CD4-positive, alpha-beta T cell (primary cell): ENCODE data around the gene LARP7. TPM values are rescaled to one million over a fixed set of nuclear protein-coding genes. Genes with fewer than 3 reads are reported as not detected.

Experiments
- ATAC-seq: fragments of 200-7000 bp; cut with Tn5 transposase; one replicate; pipeline ENCODE4 v1.10.0; 2022; ENCODE audit warnings: mild to moderate bottlenecking; ENCODE audit not compliant: poor library complexity
- CTCF ChIA-PET: fragments of 350-600 bp; sonication (Branson Sonifier 250); formaldehyde crosslinking; loops from one replicate; lab custom pipeline; 2021; ENCODE audit warnings: antibody characterized with exemption, inconsistent platforms; lab: Charles Lee
- POLR2A ChIA-PET: fragments of 350-600 bp; sonication (Branson Sonifier 250); formaldehyde crosslinking; loops from one replicate; lab custom pipeline; 2021; ENCODE audit warnings: antibody characterized with exemption, inconsistent platforms; lab: Charles Lee
- DNase-seq, 14 experiments: peaks; one replicate each; pipeline ENCODE4 v3.0.0-alpha.2; 2013 to 2020; ENCODE audit warnings: mixed read lengths in 2 of 14
- H3K27ac ChIP-seq, 2 donors: one replicate each; pipeline versions ENCODE4 v1.5.1 to v1.7.0; 2013; ENCODE audit warnings: low read length in 2 of 2, low read depth in 1 of 2, mild to moderate bottlenecking in 1 of 2
- H3K27me3 ChIP-seq, 2 experiments: 1 replicate in 1 of 2; 2 replicates in 1 of 2; pipeline versions ENCODE4 v1.6.1 to v1.7.0; 2013; ENCODE audit warnings: low read length in 2 of 2, control low read depth in 1 of 2, mild to moderate bottlenecking in 1 of 2, moderate library complexity in 1 of 2; ENCODE audit not compliant: insufficient read depth in 2 of 2, control insufficient read depth in 1 of 2
- H3K36me3 ChIP-seq: one replicate; pipeline ENCODE4 v1.6.1; 2013; ENCODE audit warnings: low read length, control low read depth; ENCODE audit not compliant: insufficient read depth
- H3K4me1 ChIP-seq: one replicate; pipeline ENCODE4 v1.6.1; 2013; ENCODE audit warnings: low read length, control low read depth; ENCODE audit not compliant: insufficient read depth
- H3K4me3 ChIP-seq: one replicate; pipeline ENCODE4 v1.5.1; 2013; ENCODE audit warnings: mild to moderate bottlenecking, low read length, moderate library complexity
- H3K9me3 ChIP-seq, 2 experiments: 1 replicate in 1 of 2; 2 replicates in 1 of 2; pipeline versions ENCODE4 v1.6.1 to v1.7.0; 2013; ENCODE audit warnings: low read length in 2 of 2, mild to moderate bottlenecking in 2 of 2, control low read depth in 1 of 2, moderate library complexity in 1 of 2; ENCODE audit not compliant: control insufficient read depth in 1 of 2, insufficient read depth in 1 of 2
- H3K27ac Mint-ChIP-seq: one replicate; pipeline ENCODE4 v1.8.0; 2020; ENCODE audit warnings: mixed read lengths
- H3K27me3 Mint-ChIP-seq: one replicate; pipeline ENCODE4 v1.8.0; 2021; ENCODE audit warnings: mixed read lengths
- H3K36me3 Mint-ChIP-seq: one replicate; pipeline ENCODE4 v1.8.0; 2021; ENCODE audit warnings: low read depth, mixed read lengths
- H3K4me1 Mint-ChIP-seq: one replicate; pipeline ENCODE4 v1.8.0; 2021; ENCODE audit warnings: low read depth, mixed read lengths
- H3K4me3 Mint-ChIP-seq: one replicate; pipeline ENCODE4 v1.8.0; 2020; ENCODE audit warnings: mild to moderate bottlenecking, mixed read lengths
- H3K9me3 Mint-ChIP-seq: one replicate; pipeline ENCODE4 v1.8.0; 2020; ENCODE audit warnings: mixed read lengths
- intact Hi-C, 2 experiments: fragments of 100-400 bp; cut with DNase I in 1 of 2; cut with micrococcal nuclease in 1 of 2; formaldehyde crosslinking; loops; one replicate each; pipeline versions ENCODE4 v1.15.1 to v1.9.0; 2023 to 2025; cut with DNase I, micrococcal nuclease
- microRNA-seq: library from miRNA; unstranded; fragments of <30 nt; microRNA quantifications from one replicate; pipeline ENCODE4 v1.2.0, GENCODE V29; 2021; ENCODE audit warnings: borderline microRNAs expressed, borderline replicate concordance
- total RNA-seq, 174 experiments: library from RNA in 2 of 174; stranded (reverse) in 2 of 174; gene quantifications; one replicate each; pipeline ENCODE4 v1.2.3 and lab custom pipeline; 2021 to 2026
- TF ChIP-seq, protein P1 (sequence below): fragments of 200-600 bp; IDR thresholded peaks from one replicate; pipeline ENCODE4 v1.8.0; 2022; ENCODE audit warnings: antibody characterized with exemption, mild to moderate bottlenecking

Gene LARP7
- total RNA-seq, 2 experiments from 2014 or later, result 42.9 to 43.5 TPM

DNA sequence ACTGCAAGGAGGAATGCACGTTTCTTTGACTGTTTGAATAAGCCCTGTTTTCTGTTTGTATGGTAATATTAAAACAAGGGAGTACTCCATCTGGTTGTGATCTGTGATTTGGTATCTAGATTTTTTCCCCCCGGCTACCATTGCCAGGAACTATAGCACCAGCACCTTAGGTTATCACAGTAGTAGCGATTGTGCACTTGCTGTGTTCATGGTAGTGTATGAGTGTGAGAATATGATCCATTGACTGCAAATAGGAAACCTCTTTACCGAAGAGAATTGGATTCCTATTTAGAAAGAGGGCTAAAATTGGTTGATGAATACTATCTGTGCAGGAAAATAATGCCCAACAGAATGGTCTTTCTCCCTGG, 69.9 kb downstream of the LARP7 start:
- CTCF ChIA-PET, result no interaction called here
- H3K4me1 ChIP-seq, result peaks cover 18% of the 10 kb centered on the region
- Mint-ChIP-seq H3K9me3 (no peaks in the 10 kb centered on the region), H3K27ac (no peak overlapping the region), H3K36me3 (no peaks in the 10 kb centered on the region), H3K4me1 (peaks cover 21% of the 10 kb centered on the region), H3K27me3 (peaks cover 46% of the 10 kb centered on the region), H3K4me3 (peak overlapping the region; percentile 93)
- H3K4me3 ChIP-seq, result peak overlapping the region; percentile 67
- no peak overlapping the region for H3K27ac ChIP-seq
- intact Hi-C loops, result no loop called here
- no peaks in the 10 kb centered on the region for H3K36me3 ChIP-seq
- ATAC-seq (no peak), DNase-seq (no peak)
- POLR2A ChIA-PET, result no interaction called here
- TF ChIP-seq, protein P1, sequence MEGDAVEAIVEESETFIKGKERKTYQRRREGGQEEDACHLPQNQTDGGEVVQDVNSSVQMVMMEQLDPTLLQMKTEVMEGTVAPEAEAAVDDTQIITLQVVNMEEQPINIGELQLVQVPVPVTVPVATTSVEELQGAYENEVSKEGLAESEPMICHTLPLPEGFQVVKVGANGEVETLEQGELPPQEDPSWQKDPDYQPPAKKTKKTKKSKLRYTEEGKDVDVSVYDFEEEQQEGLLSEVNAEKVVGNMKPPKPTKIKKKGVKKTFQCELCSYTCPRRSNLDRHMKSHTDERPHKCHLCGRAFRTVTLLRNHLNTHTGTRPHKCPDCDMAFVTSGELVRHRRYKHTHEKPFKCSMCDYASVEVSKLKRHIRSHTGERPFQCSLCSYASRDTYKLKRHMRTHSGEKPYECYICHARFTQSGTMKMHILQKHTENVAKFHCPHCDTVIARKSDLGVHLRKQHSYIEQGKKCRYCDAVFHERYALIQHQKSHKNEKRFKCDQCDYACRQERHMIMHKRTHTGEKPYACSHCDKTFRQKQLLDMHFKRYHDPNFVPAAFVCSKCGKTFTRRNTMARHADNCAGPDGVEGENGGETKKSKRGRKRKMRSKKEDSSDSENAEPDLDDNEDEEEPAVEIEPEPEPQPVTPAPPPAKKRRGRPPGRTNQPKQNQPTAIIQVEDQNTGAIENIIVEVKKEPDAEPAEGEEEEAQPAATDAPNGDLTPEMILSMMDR, result no peak
- H3K27me3 ChIP-seq, result peaks cover 26 to 39% of the 10 kb centered on the region in 2 experiments
- no peaks in the 10 kb centered on the region for H3K9me3 ChIP-seq

Small RNAs within 50 kb of the gene (microRNA-seq; reads per million reads assigned to microRNA genes)
- gene MIR302A (0.81 reads per million), gene MIR302B (not detected), gene MIR302C (not detected), gene MIR302D (not detected), gene MIR367 (not detected)

Other genes starting within 250 kb of the LARP7 start
- not detected for gene NEUROG2, start 121.0 kb upstream of the LARP7 start, total RNA-seq
- 10 to 100 TPM; 11.3 to 11.7 TPM for gene ZGRF1, start 234 bp upstream of the LARP7 start, total RNA-seq